NT2/D1 (cell line): Measurements from ENCODE around the gene FRMPD4.

ENCODE experiments used
- DNase-seq: peaks from one replicate; pipeline ENCODE4 v3.0.0-alpha.2; 2011; ENCODE audit warnings: low read depth, low spot score
- H3K27me3 ChIP-seq: 2 replicates; pipeline ENCODE4 v1.6.0; 2011; ENCODE audit warnings: mild to moderate bottlenecking; ENCODE audit not compliant: insufficient read length, insufficient read depth
- H3K36me3 ChIP-seq: 2 replicates; pipeline ENCODE4 v1.6.1; 2011; ENCODE audit warnings: mild to moderate bottlenecking, low read length, mixed read lengths; ENCODE audit not compliant: insufficient read depth, insufficient read length
- H3K4me1 ChIP-seq: 2 replicates; pipeline ENCODE4 v1.5.1; 2011; ENCODE audit not compliant: insufficient read depth, insufficient read length
- H3K4me3 ChIP-seq: 2 replicates; pipeline ENCODE4 v1.5.1; 2011; ENCODE audit warnings: low read depth; ENCODE audit not compliant: insufficient read length
- H3K9ac ChIP-seq: 2 replicates; pipeline ENCODE4 v1.6.0; 2011; ENCODE audit warnings: low read depth; ENCODE audit not compliant: insufficient read length
- H3K9me3 ChIP-seq: 2 replicates; pipeline ENCODE4 v1.5.1; 2011; ENCODE audit warnings: mild to moderate bottlenecking, low read length; ENCODE audit not compliant: insufficient read depth
- SUZ12 ChIP-seq: IDR thresholded peaks from 2 replicates; pipeline ENCODE4 v1.6.1; 2011; ENCODE audit not compliant: insufficient read length, insufficient read depth; ENCODE audit errors: extremely low read depth
- YY1 ChIP-seq: IDR thresholded peaks from 2 replicates; pipeline ENCODE4 v1.6.1; 2011; ENCODE audit not compliant: insufficient read length, insufficient read depth
- ZNF274 ChIP-seq: IDR thresholded peaks from 2 replicates; pipeline ENCODE4 v1.6.1; 2011; ENCODE audit warnings: mild to moderate bottlenecking, low read depth, low read length

FRMPD4 gene

GRCh38 chrX:12463052-12463451 is 324.8 kb downstream of the FRMPD4 start:
- Histone ChIP-seq H3K9ac (no peak overlapping the region), H3K4me1 (no peaks in the 10 kb centered on the region), H3K9me3 (no peaks in the 10 kb centered on the region), H3K36me3 (no peaks in the 10 kb centered on the region), H3K27me3 (no peaks in the 10 kb centered on the region), H3K4me3 (no peak overlapping the region)
- DNase-seq: no peak
- TF ChIP-seq YY1 (no peak), ZNF274 (no peak), SUZ12 (no peak)

GRCh38 chrX:12463873-12464272 is 325.6 kb downstream of the FRMPD4 start:
- Histone ChIP-seq H3K4me3 (no peak overlapping the region), H3K27me3 (no peaks in the 10 kb centered on the region), H3K4me1 (no peaks in the 10 kb centered on the region), H3K36me3 (no peaks in the 10 kb centered on the region), H3K9me3 (no peaks in the 10 kb centered on the region), H3K9ac (no peak overlapping the region)
- no peak for DNase-seq
- no peak for TF ChIP-seq SUZ12
- TF ChIP-seq YY1: no peak
- no peak for TF ChIP-seq ZNF274

- no peaks in the 10 kb centered on the region for H3K27me3 ChIP-seq
- no peaks in the 10 kb centered on the region for H3K36me3 ChIP-seq
- no peaks in the 10 kb centered on the region for H3K4me1 ChIP-seq
- no peak overlapping the region for H3K4me3 ChIP-seq
- no peak overlapping the region for H3K9ac ChIP-seq
- no peaks in the 10 kb centered on the region for H3K9me3 ChIP-seq
- DNase-seq: no peak
- TF ChIP-seq ZNF274: no peak
- TF ChIP-seq YY1: no peak
- TF ChIP-seq SUZ12: no peak
These were observed 329.0 kb downstream of the FRMPD4 start for GRCh38 chrX:12467321-12467720.

- no peaks in the 10 kb centered on the region for H3K27me3 ChIP-seq
- no peak overlapping the region for H3K9ac ChIP-seq
- no peaks in the 10 kb centered on the region for H3K4me1 ChIP-seq
- H3K36me3 ChIP-seq: no peaks in the 10 kb centered on the region
- H3K9me3 ChIP-seq: no peaks in the 10 kb centered on the region
- no peak overlapping the region for H3K4me3 ChIP-seq
- no peak for DNase-seq
- TF ChIP-seq ZNF274 (no peak), SUZ12 (no peak), YY1 (no peak)
These were observed 331.0 kb downstream of the FRMPD4 start for GRCh38 chrX:12469296-12469695.

- H3K9me3 ChIP-seq: no peaks in the 10 kb centered on the region
- H3K27me3 ChIP-seq: no peaks in the 10 kb centered on the region
- H3K4me3 ChIP-seq: no peak overlapping the region
- DNase-seq: no peak
- TF ChIP-seq SUZ12 (no peak), ZNF274 (no peak), YY1 (no peak)
- no peaks in the 10 kb centered on the region for H3K36me3 ChIP-seq
- H3K4me1 ChIP-seq: no peaks in the 10 kb centered on the region
- no peak overlapping the region for H3K9ac ChIP-seq
These were observed 332.8 kb downstream of the FRMPD4 start for GRCh38 chrX:12471061-12471460.

GRCh38 chrX:12480956-12481355 is 342.7 kb downstream of the FRMPD4 start:
- Histone ChIP-seq H3K9ac (no peak overlapping the region), H3K9me3 (no peaks in the 10 kb centered on the region), H3K27me3 (no peaks in the 10 kb centered on the region), H3K4me3 (no peak overlapping the region), H3K36me3 (no peaks in the 10 kb centered on the region), H3K4me1 (no peaks in the 10 kb centered on the region)
- TF ChIP-seq SUZ12 (no peak), ZNF274 (no peak), YY1 (no peak)
- no peak for DNase-seq

GRCh38 chrX:12488220-12488619 is 349.9 kb downstream of the FRMPD4 start:
- Histone ChIP-seq H3K4me3 (no peak overlapping the region), H3K9ac (no peak overlapping the region), H3K36me3 (no peaks in the 10 kb centered on the region), H3K4me1 (no peaks in the 10 kb centered on the region), H3K27me3 (no peaks in the 10 kb centered on the region), H3K9me3 (no peaks in the 10 kb centered on the region)
- no peak for DNase-seq
- TF ChIP-seq ZNF274 (no peak), YY1 (no peak), SUZ12 (no peak)

- no peaks in the 10 kb centered on the region for H3K36me3 ChIP-seq
- H3K27me3 ChIP-seq: no peaks in the 10 kb centered on the region
- H3K9ac ChIP-seq: no peak overlapping the region
- H3K4me3 ChIP-seq: no peak overlapping the region
- no peak for DNase-seq
- H3K9me3 ChIP-seq: no peaks in the 10 kb centered on the region
- TF ChIP-seq YY1: no peak
- TF ChIP-seq SUZ12: no peak
- TF ChIP-seq ZNF274: no peak
- no peaks in the 10 kb centered on the region for H3K4me1 ChIP-seq
These were observed 350.5 kb downstream of the FRMPD4 start for GRCh38 chrX:12488771-12489170.
